ENCODE data around the gene FAM83C. TPM values are rescaled to one million over a fixed set of nuclear protein-coding genes. Genes with fewer than 3 reads are reported as not detected.
A peak's percentile ranks its signal among the peaks of the same experiment; 100 is the strongest.

Gene FAM83C
- total RNA-seq, 4 donors from 2014 or later: 29.3 to 68.8 (median 65.0) TPM

GRCh38 chr20:35334311-35335101 lies 42.3 kb upstream of the FAM83C start:
- TF ChIP-seq EP300 (IDR thresholded peaks at IDR 0.05) (no peak), CTCF (IDR thresholded peaks at IDR 0.05) (no peak), POLR2AphosphoS5 (IDR thresholded peaks at IDR 0.05) (no peak), POLR2A (IDR thresholded peaks at IDR 0.05) (no peak)
- peak overlapping the region; percentile 62 for H3K27ac ChIP-seq
- DNase-seq (ENCODE audit: low spot score in 2 of 2): no peak
- H3K36me3 ChIP-seq: no peaks in the 10 kb centered on the region
- no peak overlapping the region for H3K4me3 ChIP-seq
- no peaks in the 10 kb centered on the region for H3K27me3 ChIP-seq
- peaks cover 2% of the 10 kb centered on the region for H3K4me1 ChIP-seq
- H3K9me3 ChIP-seq: no peaks in the 10 kb centered on the region
- 83% methylated on average over 5 of the region's 5 CpGs for WGBS

DNA sequence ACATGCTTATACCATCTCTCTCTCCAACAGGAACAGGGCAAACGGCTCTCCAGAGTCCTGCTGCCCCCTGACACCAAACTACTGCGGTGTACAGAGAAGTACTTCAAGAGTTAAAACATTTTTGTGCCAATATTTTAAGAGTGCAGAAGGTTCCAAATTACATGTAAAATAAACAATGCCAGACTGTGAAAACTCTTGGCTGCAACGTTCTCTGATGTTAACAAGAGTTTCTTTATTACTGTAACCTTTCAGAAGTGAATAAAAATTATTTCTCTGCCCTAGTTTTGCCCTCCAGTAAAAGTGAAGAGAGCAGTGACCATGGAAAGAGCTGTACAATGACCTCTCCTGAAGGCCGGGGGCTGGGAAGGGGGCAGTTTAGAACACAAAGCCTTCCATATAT lies 41.4 kb upstream of the FAM83C start:
- Histone ChIP-seq H3K36me3 (no peaks in the 10 kb centered on the region), H3K27ac (peak overlapping the region; percentile 62), H3K9me3 (no peaks in the 10 kb centered on the region), H3K27me3 (no peaks in the 10 kb centered on the region), H3K4me3 (no peak overlapping the region), H3K4me1 (peaks cover 7% of the 10 kb centered on the region)
- WGBS: 44% methylated on average over 4 of the region's 4 CpGs
- TF ChIP-seq EP300 (IDR thresholded peaks at IDR 0.05) (no peak), POLR2A (IDR thresholded peaks at IDR 0.05) (no peak)
- DNase-seq (ENCODE audit: low spot score in 2 of 2): no peak

DNA sequence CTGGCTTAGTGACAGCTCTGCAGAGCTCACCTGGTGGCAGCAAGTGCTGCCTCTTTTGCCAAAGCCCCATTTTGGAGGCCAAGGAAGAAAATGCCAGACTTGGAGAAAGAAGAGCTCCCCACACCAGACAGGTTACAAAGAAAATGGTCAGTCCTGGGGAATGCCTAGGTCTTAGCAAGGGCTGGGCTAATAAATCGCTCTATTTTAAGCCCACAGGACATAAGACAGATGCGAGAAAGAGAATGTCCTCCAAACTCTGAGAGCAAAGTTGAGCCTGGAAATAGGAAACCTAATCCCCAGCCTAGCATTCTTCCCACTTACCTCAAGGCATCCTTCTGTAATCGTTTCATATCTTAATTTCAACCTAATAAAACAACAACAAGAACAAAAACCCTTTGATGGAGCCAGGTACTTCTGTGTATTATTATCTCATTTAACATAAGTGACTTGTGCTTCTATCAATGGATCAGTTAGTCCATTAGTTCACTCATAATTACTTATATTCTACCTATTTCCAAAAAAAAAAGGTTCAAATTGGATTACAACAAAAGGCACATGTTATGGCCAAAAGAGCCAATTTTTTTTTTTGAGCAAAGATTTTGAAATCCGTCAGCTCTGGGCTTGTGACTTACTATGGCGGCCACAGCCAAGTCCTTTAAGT lies 40.4 kb upstream of the FAM83C start:
- H3K36me3 ChIP-seq: no peaks in the 10 kb centered on the region
- H3K27me3 ChIP-seq: no peaks in the 10 kb centered on the region
- H3K9me3 ChIP-seq: no peaks in the 10 kb centered on the region
- 83% methylated on average over 5 of the region's 5 CpGs for WGBS
- DNase-seq (ENCODE audit: low spot score in 2 of 2): no peak
- H3K4me1 ChIP-seq: peaks cover 7% of the 10 kb centered on the region
- TF ChIP-seq POLR2AphosphoS5 (IDR thresholded peaks at IDR 0.05) (no peak), CTCF (IDR thresholded peaks at IDR 0.05) (no peak), POLR2A (IDR thresholded peaks at IDR 0.05) (no peak), EP300 (IDR thresholded peaks at IDR 0.05) (no peak)
- no peak overlapping the region for H3K27ac ChIP-seq
- H3K4me3 ChIP-seq: no peak overlapping the region

- TF ChIP-seq POLR2AphosphoS5 (IDR thresholded peaks at IDR 0.05) (no peak), EP300 (IDR thresholded peaks at IDR 0.05) (no peak), CTCF (IDR thresholded peaks at IDR 0.05) (peak; percentile 17 to 58), POLR2A (IDR thresholded peaks at IDR 0.05) (no peak)
- H3K4me1 ChIP-seq: peaks cover 7% of the 10 kb centered on the region
Observed at GRCh38 chr20:35329435-35330139, 37.4 kb upstream of the FAM83C start.

DNA sequence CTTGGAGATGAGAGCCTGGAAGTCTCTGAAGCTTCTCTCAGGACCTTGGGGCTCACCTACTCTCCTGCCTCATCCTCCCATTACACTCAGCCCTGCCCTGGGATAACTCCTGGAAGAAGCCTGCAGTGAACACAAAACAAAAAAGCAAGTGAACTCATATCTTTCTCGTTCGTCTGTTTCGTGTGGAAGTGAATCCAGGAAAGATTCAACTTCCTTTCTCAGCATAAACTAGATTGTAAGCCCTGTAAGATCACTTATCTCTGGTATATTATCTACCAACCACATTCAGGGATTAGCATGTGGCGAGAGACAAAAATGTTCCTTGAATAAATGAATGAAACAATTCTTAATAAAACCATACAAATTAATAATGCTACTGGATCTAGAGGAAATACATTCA lies 36.5 kb upstream of the FAM83C start:
- H3K9me3 ChIP-seq: no peaks in the 10 kb centered on the region
- no peaks in the 10 kb centered on the region for H3K27me3 ChIP-seq
- no peak for DNase-seq (ENCODE audit: low spot score in 2 of 2)
- H3K4me3 ChIP-seq: no peak overlapping the region
- 78% methylated on average over 4 of the region's 4 CpGs for WGBS
- no peaks in the 10 kb centered on the region for H3K36me3 ChIP-seq
- no peak overlapping the region for H3K27ac ChIP-seq
- TF ChIP-seq CTCF (IDR thresholded peaks at IDR 0.05) (no peak), POLR2AphosphoS5 (IDR thresholded peaks at IDR 0.05) (no peak), POLR2A (IDR thresholded peaks at IDR 0.05) (no peak), EP300 (IDR thresholded peaks at IDR 0.05) (no peak)
- H3K4me1 ChIP-seq: peaks cover 7% of the 10 kb centered on the region

More at GRCh38 chr20:35329435-35330139, 37.4 kb upstream of the FAM83C start:
- H3K27ac ChIP-seq: no peak overlapping the region
- H3K27me3 ChIP-seq: no peaks in the 10 kb centered on the region
- DNase-seq (ENCODE audit: low spot score in 2 of 2): no peak
- 68% methylated on average over 4 of the region's 4 CpGs for WGBS
- H3K36me3 ChIP-seq: no peaks in the 10 kb centered on the region
- H3K4me3 ChIP-seq: no peak overlapping the region
- H3K9me3 ChIP-seq: no peaks in the 10 kb centered on the region

Measured in suprapubic skin (tissue), 4 donors.